Stimulated activated CD8-positive, alpha-beta memory T cell treated with anti-CD3 and anti-CD28 coated beads, Interleukin-2, amount 100 ng/mL, for 48 hours (primary cell): ENCODE results near the gene SCD.
"Not testable (repeated sequence)": the region's sequence is repeated elsewhere in the genome, so short reads cannot be mapped to it uniquely, and the experiment has no call there.

Source experiments
- DNase-seq, 2 donors: peaks; one replicate each; pipeline ENCODE4 v3.0.0-alpha.2; 2020; ENCODE audit warnings: low read depth in 2 of 2

Gene SCD

DNA sequence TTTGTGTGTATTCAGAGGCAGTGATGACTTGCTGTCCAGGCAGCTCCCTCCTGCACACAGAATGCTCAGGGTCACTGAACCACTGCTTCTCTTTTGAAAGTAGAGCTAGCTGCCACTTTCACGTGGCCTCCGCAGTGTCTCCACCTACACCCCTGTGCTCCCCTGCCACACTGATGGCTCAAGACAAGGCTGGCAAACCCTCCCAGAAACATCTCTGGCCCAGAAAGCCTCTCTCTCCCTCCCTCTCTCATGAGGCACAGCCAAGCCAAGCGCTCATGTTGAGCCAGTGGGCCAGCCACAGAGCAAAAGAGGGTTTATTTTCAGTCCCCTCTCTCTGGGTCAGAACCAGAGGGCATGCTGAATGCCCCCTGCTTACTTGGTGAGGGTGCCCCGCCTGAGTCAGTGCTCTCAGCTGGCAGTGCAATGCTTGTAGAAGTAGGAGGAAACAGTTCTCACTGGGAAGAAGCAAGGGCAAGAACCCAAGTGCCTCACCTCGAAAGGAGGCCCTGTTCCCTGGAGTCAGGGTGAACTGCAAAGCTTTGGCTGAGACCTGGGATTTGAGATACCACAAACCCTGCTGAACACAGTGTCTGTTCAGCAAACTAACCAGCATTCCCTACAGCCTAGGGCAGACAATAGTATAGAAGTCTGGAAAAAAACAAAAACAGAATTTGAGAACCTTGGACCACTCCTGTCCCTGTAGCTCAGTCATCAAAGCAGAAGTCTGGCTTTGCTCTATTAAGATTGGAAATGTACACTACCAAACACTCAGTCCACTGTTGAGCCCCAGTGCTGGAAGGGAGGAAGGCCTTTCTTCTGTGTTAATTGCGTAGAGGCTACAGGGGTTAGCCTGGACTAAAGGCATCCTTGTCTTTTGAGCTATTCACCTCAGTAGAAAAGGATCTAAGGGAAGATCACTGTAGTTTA lies 15.8 kb downstream of the SCD start:
- DNase-seq: no peak

DNA sequence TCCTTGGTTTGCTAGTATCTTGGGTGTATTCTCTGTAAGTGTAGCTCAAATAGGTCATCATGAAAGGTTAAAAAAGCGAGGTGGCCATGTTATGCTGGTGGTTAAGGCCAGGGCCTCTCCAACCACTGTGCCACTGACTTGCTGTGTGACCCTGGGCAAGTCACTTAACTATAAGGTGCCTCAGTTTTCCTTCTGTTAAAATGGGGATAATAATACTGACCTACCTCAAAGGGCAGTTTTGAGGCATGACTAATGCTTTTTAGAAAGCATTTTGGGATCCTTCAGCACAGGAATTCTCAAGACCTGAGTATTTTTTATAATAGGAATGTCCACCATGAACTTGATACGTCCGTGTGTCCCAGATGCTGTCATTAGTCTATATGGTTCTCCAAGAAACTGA lies 17.1 kb downstream of the SCD start:
- no peak for DNase-seq

DNA sequence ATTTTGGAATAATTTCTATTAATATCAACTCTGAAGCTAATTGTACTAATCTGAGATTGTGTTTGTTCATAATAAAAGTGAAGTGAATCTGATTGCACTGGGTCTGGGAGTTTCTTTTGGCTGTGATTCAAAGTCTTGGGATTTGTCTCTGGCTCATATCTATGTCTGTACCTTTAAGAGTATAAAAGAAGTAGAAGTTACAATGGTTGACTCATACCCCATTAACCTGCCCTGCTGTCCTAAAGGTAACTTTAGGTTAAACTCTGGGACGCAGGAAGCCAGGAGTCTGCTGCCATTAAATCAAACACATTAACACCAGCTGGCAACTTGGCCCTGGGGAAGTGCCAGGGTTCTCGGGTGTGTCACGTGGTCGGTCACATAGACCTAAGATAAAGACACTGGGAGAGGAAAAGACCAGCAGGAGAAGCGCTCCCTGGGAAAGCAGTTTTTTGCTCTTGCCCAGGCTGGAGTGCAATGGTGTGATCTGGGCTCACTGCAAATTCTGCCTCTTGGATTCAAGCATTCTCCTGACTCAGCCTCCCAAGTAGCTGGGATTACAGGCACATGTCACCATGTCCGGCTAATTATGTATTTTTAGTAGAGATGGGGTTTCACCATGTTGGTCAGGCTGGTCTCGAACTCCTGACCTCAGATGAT lies 17.8 kb downstream of the SCD start:
- DNase-seq: no peak

DNA sequence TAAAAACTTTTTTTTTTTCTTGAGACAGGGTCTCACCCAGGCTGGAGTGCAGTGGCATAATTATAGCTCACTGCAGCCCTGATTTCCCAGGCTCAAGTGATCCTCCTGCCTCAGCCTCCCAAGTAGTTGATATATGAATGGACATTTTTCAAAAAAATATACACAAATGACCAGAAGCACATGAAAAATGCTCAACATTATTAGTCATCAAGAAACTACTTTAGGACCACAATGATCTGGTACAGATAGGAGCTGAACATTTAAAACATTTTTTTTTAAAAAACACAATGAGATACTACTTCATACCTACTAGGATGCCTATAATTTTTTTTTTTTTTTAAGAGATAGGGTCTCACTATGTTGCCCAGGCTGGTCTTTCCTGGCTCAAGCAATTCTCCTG lies 21.7 kb downstream of the SCD start:
- DNase-seq: no peak

DNA sequence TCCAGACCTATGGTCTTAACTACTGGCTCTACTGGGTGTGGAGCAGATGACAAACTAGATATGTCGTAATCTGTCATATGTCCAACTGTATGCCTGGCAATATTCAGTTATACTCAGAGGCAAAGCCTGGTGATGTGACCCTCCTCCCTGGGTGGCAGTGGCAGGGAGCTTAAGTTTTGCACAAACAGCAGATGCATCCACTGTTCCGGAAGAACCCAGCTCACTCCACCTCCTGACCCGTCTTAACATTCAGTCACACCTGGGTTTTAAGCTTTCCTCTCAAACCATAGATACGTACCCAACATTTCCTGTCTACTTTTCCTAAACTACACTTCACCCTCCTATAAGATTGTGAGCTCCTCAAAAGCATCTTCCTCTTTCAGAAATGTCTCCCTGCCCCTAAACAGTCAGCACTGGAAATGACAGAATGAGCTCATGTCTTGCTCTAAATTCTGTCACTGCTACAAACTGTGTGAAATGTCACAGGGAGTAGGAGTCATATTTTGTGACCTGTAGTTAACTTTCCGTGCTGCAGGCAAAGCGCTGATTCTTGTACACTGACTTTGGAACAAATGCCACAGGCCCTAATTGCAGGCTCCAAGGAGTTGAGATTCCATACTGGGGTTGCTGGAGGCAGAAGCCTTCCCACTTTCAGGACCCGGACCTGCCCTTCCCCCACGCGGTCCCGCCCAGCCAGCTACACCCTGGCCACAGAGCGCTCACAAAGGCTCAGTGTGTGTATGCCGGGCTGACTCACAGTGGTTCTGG lies 23.9 kb downstream of the SCD start:
- peak; percentile 59 to 60 for DNase-seq

DNA sequence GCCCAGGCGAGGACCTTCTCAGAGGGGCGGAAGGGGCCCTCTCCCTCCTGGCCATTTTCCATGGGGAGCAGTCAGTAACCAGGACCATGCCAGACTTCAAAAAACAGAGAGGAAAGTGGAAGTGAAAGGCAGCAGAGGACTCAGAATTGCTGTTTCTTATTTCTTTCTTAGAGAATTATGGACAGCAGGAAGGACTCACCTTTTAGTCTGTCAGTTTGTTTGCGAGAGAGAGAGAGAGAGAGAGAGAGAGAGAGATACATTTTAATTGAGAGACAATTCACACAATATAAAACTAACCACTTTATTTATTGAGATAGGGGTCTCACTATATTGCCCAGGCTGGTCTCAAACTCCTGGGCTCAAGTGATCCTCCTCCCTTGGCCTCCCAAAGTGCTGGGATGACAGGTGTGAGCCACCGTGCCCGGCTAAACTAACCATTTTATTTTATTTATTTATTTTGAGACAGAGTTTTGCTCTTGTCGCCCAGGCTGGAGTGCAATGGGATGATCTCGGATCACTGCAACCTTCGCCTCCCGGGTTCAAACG lies 24.5 kb downstream of the SCD start:
- DNase-seq: no peak

DNA sequence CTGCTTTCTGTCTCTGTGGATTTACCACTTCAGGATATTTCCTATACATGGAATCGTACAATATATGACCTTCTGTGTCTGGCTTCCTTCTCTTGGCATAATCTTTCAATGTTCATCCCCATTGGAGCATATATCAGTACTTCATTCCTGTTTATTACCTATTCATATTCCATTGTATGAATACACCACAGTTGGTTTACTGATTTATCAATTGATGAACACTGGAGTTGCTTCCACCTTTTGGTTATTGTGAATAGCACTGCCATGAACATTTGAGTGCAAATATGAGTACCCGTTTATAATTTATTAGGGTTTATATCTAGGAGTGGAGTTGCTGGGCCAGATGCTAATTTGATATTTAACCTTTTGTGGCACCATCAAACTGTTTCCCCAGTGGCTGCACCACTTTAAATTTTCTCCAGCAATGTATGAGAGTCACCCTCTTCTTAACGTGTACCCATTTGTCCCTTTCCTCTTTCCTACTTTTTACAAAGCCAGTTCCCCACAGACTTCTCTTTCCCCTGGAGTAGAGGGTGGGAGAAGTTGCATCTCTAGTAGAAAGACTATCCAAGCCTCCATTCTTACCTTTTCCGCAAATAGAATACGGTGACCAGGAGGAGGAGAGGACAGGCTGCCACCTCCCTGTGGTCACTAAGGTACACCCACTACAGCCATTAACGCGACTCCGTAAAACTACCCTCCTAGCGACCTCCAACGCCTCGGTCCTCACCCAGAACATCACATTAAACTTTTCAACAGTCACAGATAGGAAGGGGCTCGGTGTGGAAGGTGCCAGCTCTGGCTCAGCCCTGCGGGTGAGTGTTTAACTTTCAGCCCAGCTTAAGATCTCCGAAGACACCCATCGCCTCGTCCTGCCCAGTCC lies 25.6 kb downstream of the SCD start:
- no peak for DNase-seq

DNA sequence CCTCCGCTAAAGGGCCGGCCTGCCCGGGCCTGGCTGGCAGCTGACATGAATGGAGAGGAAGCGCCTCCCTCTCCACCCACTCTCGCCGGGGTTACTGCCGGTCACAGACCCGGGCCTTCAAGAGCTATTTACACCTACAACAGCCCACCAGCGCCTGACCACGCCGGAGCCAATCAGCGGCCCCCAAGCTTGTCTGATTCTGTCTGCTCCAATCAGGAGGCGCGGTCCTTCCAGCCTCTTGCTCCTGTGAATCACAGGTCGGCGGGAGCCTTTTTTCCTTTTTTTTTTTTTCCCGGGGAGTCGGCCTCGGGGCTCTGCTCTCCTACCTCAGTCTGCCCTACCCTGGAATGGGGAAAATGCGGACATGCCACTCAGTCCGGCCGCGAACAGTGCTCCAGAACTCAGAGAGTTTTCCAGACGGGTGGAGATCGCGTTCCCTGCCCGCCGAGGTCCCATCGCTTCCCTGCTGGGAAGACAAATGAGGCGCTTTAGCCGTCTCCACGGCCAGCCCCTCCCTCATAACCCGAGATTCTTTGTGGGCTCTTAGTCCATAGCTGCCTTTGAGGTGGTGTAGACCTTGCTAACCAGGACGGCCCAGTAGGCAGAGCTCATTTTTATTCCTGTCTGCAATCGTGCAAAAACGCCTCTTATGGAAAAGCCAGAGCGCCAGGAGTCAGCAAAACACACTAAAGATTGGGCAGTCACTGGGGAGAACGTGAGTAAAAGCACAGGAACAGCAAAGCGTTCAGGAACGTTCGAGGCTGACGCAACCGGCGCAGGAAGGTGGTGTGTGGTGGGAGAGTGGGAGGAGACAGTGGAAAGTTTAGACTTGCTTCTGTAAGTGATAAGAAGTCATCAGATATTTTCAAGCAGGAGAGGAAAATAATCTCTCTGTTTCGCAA lies 26.5 kb downstream of the SCD start:
- DNase-seq: peak; percentile 89 to 93

DNA sequence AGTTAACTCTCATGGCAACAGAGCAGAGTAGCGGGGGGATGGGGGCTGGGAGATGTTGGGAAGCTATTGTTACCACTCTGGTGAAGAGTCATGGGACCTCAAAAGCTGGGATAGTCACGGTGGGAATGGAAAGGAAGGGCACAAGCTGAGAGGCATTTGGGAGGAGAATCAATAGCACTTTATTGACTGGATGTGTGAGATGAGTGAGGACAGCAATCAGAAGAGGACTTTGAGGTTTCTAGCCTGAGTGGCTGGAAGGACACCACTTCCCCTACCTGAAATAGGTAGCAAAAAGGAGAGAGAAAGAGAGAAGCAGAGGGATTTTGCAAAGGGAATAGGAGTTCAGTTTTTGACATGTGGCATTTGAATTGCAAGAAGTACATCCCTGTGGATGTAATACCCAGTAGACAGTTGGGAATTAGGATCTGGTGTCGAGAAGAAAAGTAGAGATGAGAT lies 27.2 kb downstream of the SCD start:
- no peak for DNase-seq

DNA sequence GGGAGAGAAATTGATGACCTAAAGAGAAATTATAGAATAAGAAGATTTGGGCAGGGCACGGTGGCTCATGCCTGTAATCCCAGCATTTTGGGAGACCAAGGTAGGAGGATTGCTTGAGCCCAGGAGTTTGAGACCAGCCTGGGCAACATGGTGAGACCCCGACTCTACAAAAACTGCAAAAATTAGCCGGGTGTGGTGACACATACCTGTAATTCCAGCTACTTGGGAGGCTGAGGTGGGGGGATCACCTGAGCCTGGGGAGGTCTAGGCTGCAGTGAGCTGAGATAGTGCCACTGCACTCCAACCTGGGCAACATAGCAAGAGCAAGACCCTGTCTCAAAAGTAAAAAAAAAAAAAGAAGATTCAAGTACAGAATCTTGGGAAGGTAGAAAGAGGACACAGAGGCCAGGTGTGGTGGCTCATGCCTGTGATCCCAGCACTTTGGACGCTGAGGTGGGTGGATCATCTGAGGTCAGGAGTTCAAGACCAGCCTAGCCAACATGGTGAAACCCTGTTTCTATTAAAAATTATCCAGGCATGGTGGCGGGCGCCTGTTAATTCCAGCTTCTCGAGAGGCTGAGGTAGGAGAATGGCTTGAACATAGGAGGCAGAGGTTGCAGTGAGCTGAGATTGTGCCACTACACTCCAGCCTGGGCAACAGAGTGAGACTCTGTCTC lies 27.8 kb downstream of the SCD start:
- not testable (repeated sequence) for DNase-seq

DNA sequence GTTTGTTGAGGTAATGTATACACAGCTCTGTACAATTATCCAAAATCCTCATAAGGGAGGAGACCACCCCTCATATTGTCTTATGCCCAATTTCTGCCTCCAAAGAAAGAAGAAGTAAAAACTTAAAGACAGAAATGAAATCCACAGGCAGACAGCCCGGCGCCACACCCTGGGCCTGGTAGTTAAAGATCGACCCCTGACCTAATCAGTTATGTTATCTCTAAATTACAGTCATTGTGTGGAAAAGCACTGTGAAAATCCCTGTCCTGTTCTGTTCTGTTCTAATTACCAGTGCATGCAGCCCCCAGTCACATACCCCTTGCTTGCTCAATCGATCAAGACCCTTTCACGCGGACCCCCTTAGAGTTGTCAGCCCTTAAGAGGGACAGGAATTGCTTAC lies 29.6 kb downstream of the SCD start:
- DNase-seq: not testable (repeated sequence)

DNA sequence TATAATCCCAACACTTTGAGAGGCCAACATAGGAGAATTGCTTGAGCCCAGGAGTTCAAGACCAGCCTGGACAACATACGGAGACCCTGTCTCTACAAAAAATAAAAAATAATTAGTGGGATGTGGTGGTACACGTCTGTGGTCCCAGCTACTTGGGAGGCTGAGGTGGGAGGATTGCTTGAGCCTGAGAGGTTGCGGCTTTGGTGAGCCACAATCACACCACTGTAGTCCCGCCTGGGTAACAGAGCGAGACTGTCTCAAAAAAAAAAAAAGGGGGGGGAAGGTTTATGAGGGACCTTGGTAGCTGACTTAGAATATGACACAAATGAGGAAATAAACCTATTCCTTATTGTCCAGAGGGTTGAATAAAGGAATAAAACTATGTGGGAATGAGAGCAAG lies 30.8 kb downstream of the SCD start:
- DNase-seq: no peak

DNA sequence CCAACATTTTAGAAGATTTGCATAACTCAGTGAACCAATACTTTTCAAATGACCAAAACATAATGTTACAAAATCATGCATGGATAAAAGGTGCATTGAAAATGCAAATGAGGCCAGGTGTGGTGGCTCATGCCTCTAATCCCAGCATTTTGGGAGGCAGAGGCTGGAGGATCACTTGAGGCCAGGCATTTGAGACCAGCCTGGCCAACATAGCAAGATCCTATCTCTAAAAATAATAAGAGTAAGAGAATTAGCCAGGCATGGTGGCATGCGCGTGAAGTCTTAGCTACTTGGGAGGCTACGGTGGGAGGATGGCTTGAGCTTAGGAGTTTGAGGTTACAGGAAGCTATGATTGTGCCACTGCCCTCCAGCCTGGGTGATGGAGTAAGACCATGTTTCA lies 33.4 kb downstream of the SCD start:
- DNase-seq: no peak

DNA sequence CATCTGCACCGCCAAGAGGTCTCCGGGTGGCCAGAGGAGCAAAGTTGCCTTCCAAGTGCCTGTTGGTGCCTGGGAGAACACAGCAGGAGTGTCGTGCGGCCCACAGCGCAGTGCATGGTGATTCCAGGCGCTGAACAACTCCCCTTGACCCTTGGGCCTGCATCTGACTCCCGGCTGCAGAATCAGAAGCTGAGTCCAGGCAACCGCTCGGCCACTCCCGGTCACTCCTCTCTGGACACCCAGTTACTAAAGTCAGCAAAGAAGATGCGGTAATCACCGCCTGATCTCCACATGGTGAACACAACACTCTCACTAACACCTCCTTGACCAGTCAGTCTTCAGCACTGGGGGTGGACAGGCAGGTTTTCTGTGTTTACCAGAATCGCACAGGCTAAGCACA lies 35.5 kb downstream of the SCD start:
- no peak for DNase-seq

DNA sequence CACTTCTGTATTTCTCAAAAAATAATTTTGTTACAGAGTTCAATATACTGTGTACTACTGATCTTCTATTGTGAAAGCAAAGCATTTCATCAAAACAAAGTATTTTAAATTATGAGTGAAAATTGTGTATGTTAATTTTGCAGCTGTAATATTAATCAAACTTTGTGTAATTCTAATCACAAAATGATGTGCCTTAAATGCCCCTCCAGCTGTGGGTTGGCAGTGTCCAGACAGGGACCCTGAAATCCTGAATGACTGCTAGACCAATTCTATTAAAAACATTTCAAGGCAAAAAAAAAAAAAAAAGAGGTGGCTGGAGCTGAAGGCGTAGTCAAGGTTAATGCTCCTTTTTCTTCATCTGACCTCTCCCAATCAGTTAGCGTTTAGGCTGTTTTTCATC lies 36.2 kb downstream of the SCD start:
- no peak for DNase-seq

DNA sequence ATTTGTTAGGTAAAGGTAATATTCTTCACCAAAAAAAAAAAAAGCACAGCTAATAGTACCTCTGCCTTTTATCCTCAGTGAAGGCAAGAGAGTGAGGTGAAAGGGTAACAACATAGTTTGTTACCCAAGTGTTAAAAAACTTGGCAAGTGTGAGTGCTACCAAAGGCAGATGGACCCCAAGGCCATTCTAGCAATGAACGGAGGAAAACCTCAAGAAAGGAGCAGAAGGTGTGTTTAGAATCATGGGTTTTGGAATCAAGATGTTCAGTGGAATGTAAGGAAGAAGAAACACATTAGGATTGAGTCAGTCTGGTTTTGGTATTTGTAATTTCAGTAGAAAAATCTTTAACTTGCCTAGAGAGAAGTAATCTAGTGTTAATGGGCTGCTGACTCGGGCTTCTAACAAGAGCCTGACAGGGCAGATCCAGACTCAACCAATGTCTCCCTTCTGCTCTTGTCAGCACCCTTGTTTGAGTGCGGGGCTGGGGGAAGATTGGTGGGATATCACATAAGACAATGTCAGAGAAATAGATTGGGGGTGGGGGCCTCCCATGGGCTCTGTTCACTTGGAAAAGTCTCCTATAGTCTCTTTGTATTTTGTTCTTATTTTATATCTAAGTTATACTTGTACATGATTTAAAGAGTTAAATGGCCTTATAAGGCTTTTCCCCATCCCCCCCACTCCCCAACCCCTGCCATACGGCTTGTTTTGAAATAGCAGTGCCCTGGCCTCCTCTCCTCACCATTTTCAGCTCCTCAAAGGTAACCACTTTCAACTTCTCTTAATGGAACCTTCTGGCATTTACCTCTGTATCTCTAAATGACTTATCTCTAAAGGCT lies 44.4 kb downstream of the SCD start:
- no peak for DNase-seq

DNA sequence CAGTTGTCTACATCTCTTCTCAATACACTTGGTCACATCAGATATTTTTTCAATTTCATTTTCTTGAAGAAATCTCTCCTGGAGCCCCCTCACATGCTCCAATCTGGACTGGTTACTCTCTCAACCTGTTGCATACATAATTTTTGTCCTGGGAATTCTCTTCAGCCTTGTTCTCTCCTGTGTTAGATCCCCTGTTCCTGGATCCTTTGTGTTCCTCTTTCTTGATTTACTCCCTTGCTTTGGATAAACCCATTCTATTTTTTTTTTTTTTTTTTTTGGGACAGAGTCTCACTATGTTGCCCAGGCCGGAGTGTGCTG lies 45.6 kb downstream of the SCD start:
- DNase-seq: no peak

DNA sequence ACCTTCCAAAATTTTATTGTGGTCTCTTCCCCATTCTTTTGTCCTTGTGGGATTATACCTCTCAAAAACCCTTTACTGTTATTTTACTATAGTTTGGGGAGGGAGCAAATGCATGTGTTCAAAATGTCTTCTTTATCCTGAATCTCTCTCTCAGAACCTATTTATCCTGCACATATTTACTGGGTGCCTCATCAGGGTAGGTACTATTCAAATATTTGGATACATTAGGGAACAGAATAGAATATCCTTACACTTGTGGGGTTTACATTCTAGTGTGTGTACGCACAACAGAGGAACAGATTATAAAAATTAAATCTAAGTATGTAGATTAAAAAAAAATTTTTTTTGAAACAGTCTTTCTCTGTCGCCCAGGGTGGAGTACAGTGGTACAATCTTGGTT lies 48.6 kb downstream of the SCD start:
- DNase-seq: no peak

DNA sequence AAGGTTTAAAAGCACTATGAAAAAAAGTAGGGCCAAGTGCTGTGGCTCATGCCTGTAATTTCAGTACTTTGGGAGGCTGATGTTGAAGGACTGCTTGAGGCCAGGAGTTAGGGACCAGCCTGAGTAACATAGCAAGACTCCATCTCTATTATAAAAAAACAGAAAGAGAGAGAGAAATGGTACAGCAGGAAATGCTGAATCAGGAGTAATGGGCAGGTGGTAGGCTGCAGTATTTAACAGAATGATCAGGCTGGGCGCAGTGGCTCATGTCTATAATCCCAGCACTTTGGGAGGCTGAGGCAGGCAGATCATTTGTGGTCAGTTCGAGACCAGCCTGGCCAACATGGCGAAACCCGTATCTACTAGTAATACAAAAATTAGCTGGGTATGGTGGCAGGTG lies 49.6 kb downstream of the SCD start:
- no peak for DNase-seq
